ENCODE results near the gene CD1E. TPM values are rescaled to one million over a fixed set of nuclear protein-coding genes. Genes with fewer than 3 reads are reported as not detected.

The CD1E gene
- not detected for total RNA-seq

DNA sequence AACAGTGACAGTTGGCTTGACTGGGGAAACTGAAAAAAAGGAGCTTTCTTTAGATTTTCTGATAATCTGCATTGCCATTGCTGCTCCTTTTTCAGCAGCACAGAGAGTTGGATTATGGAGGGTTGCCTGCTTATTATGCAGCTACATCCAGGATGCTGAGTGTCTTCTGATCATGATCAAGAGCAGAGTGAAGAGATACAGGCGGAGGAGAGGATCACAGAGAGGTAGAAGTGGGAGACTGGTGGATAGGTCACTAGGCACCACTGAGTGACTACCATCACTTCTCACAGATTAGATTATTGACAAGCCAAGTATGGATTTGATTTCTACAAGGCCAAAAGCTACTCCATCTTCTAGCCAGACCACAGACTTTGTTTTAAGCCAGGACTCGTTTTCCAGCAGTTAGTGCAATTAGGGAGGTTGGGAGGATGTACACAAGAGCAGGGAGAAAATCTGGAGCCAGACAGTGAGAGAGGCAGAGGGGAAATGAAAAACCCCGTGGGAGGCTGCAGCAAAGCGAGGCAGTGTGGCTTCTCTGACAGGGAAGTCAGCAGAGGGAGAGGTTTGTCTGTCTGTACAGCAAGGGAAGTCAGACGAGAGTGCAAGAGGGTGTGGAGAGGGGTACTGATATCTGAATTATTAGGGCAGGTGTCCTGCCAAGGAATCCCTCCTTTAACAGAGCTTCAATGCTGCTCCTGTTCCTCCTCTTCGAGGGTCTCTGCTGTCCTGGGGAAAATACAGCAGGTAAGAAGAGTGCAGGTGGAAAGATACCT, at the start of gene CD1E:
CD1E (plus strand) TSS at position 592 of the 773 bp plus-strand sequence; CDS start at position 687, 95 bp downstream.
- no peaks in the 10 kb centered on the region for H3K36me3 Mint-ChIP-seq
- H3K27ac Mint-ChIP-seq, result no peak within 1 kb of the TSS
- no peak for DNase-seq
- no peaks in the 10 kb centered on the region for H3K4me1 Mint-ChIP-seq
- no peak for ATAC-seq (ENCODE audit: low read depth)
- H3K9me3 Mint-ChIP-seq, result no peaks in the 10 kb centered on the region
- no peak within 1 kb of the TSS for H3K4me3 Mint-ChIP-seq
- POLR2A ChIA-PET, result no interaction called here
- peaks cover 21% of the 10 kb centered on the region for H3K27me3 Mint-ChIP-seq

DNA sequence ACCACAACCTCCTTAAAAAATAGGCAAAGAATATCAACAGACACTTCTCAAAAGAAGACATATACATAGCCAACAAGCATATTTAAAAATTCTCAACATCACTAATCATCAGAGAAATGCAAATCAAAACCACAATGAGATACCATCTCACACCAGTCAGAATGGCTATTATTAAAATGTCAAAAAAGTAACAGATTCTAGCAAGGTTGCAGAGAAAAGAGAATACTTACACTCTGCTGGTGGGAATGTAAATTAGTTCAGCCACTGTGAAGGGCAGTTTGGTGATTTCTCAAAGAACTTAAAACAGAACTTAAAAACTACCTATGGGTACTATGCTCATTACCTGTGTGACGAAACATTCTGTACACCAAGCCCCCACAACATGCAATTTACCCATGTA, 43.1 kb upstream of the CD1E start:
- H3K27me3 Mint-ChIP-seq, result no peaks in the 10 kb centered on the region
- no peak overlapping the region for H3K4me3 Mint-ChIP-seq
- no peak overlapping the region for H3K27ac Mint-ChIP-seq
- no peaks in the 10 kb centered on the region for H3K4me1 Mint-ChIP-seq
- peaks cover 3% of the 10 kb centered on the region for H3K9me3 Mint-ChIP-seq
- no peaks in the 10 kb centered on the region for H3K36me3 Mint-ChIP-seq
- POLR2A ChIA-PET, result no interaction called here
- ATAC-seq (ENCODE audit: low read depth) (no peak), DNase-seq (no peak)

DNA sequence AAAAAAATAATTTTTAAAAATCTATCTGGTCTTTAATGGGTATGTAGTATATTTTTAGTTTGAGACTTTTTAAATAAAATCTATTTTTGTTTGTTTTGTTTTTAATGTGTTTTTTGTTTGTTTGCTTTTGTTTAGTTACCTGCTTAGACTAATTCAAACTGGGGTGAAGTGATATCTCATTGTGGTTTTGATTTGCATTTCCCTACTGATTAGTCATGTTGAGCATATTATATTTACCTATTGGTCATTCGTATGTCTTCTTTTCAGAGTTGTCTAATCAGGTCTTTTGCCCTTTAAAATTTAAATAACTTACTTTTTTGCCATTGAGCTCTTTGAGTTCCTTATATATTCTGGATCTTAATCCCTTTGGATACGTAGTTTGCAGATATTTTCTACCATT, 42.6 kb upstream of the CD1E start:
- Mint-ChIP-seq H3K4me3 (no peak overlapping the region), H3K9me3 (peaks cover 3% of the 10 kb centered on the region), H3K4me1 (no peaks in the 10 kb centered on the region), H3K36me3 (no peaks in the 10 kb centered on the region), H3K27ac (no peak overlapping the region), H3K27me3 (no peaks in the 10 kb centered on the region)
- ATAC-seq (ENCODE audit: low read depth) (no peak), DNase-seq (no peak)
- POLR2A ChIA-PET, result no interaction called here

DNA sequence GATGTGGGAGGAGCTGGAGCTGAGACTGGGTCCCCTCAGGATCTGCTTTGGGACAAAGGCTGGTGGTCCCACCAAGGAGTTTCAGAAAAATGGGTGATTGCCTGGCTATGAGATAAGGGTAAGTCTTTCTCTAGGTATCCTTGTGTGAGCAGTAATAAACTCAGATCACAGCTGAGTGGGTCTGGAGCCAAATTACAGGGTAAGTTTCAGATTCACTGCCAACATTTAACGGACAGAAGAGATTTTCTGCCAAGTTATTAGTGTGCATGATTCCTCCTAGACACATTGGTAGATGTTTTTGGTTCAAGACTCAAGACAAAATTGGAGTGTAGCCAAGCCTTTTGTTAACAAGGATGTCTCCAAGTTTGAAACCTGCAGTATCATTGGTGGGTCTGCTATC, 29.8 kb upstream of the CD1E start:
- ATAC-seq (ENCODE audit: low read depth) (no peak), DNase-seq (no peak)
- Mint-ChIP-seq H3K9me3 (no peaks in the 10 kb centered on the region), H3K27me3 (peaks cover 4% of the 10 kb centered on the region), H3K27ac (no peak overlapping the region), H3K4me1 (no peaks in the 10 kb centered on the region), H3K4me3 (no peak overlapping the region), H3K36me3 (peaks cover 1% of the 10 kb centered on the region)
- POLR2A ChIA-PET, result no interaction called here

DNA sequence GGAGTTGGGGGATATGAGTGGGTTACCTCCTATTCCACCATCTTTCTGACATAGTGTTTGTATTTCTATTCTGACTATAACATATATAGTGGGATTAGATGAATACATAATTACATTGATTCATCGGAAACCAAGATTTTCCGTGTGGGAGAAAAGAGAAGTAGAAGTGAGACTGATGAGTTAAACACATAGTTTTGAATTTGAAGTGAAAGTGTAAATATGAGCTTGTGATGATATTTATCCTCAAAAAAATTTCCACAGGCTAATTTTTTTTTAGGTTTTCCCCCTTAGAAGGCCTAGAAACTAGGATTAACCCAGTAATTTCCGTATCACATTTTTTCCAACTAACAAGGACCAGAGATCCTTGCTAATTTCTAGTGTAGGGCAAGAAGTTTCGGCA, 29.3 kb upstream of the CD1E start:
- no peak overlapping the region for H3K4me3 Mint-ChIP-seq
- H3K27ac Mint-ChIP-seq, result no peak overlapping the region
- no peaks in the 10 kb centered on the region for H3K4me1 Mint-ChIP-seq
- POLR2A ChIA-PET, result no interaction called here
- no peak for ATAC-seq (ENCODE audit: low read depth)
- peaks cover 4% of the 10 kb centered on the region for H3K27me3 Mint-ChIP-seq
- H3K9me3 Mint-ChIP-seq, result no peaks in the 10 kb centered on the region
- DNase-seq, result no peak
- peaks cover 1% of the 10 kb centered on the region for H3K36me3 Mint-ChIP-seq

DNA sequence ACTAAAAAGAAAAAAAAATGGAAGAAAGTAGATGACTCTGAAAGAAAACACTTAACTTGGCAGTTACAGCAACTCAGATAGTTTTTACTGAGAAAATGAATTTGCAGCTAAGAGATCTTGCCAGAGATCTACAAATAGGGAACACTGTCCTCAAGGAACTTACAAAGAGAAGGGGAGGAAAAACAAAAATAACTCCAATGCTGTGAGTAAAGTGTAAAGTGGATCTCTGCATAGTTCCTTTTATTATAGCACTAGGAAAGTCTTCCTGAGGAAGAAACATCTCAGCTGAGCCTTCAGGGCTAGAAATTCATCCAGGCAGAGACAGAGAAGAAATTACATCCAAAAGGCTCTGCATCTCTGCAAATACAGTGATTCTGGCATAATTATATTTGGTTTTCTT, 26.2 kb upstream of the CD1E start:
- ATAC-seq (ENCODE audit: low read depth) (no peak), DNase-seq (no peak)
- no peaks in the 10 kb centered on the region for H3K36me3 Mint-ChIP-seq
- H3K4me1 Mint-ChIP-seq, result no peaks in the 10 kb centered on the region
- POLR2A ChIA-PET, result no interaction called here
- H3K9me3 Mint-ChIP-seq, result no peaks in the 10 kb centered on the region
- no peaks in the 10 kb centered on the region for H3K27me3 Mint-ChIP-seq
- H3K4me3 Mint-ChIP-seq, result no peak overlapping the region
- H3K27ac Mint-ChIP-seq, result no peak overlapping the region

DNA sequence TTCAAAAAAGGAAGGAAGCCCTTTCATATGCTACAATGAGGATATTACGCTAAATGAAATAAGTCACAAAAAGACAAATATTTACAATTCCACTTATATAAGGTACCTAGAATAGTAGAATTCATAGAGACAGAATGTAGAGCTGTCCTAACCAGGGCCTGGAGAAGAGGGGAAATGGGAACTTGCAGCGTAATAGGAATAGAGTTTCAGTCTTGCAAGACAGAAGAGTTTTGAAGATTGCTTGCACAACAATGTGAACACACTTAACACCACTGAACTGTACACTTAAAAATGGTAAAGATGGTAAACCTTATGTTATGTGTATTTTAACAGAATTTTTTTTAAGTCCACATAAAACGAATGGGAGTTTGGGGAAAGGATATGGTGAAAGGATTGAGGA, 25.3 kb upstream of the CD1E start:
- POLR2A ChIA-PET, result no interaction called here
- H3K9me3 Mint-ChIP-seq, result no peaks in the 10 kb centered on the region

DNA sequence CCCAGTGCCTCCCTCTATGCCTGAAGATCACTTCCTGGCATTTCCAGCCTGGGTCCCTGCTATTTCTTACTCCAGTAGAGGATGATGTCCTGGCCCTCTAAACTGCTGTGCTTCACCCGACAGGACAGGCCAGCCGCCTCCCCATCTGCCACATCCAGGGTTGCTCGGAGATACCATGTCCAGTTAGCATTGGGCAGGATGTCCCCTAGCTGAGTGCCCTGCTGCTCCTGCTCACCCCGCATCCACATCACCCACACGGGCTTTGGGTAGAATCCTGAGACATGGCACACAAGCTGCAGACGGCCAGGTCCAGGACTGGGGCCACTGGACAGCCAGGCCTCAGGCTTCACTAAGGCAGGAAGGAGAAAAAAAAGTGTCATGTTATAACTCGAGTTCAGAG, 24.4 kb upstream of the CD1E start:
- no peak for ATAC-seq (ENCODE audit: low read depth)
- Mint-ChIP-seq H3K27me3 (peaks cover under 1% of the 10 kb centered on the region), H3K4me1 (peaks cover 7% of the 10 kb centered on the region), H3K27ac (no peak overlapping the region), H3K4me3 (no peak overlapping the region), H3K9me3 (no peaks in the 10 kb centered on the region), H3K36me3 (no peaks in the 10 kb centered on the region)
- DNase-seq, result no peak
- POLR2A ChIA-PET, result no interaction called here

More for the DNA sequence above, 25.3 kb upstream of the CD1E start:
- ATAC-seq (ENCODE audit: low read depth) (no peak), DNase-seq (no peak)
- H3K4me3 Mint-ChIP-seq, result no peak overlapping the region
- peaks cover 3% of the 10 kb centered on the region for H3K4me1 Mint-ChIP-seq
- no peak overlapping the region for H3K27ac Mint-ChIP-seq
- H3K36me3 Mint-ChIP-seq, result no peaks in the 10 kb centered on the region
- H3K27me3 Mint-ChIP-seq, result no peaks in the 10 kb centered on the region

DNA sequence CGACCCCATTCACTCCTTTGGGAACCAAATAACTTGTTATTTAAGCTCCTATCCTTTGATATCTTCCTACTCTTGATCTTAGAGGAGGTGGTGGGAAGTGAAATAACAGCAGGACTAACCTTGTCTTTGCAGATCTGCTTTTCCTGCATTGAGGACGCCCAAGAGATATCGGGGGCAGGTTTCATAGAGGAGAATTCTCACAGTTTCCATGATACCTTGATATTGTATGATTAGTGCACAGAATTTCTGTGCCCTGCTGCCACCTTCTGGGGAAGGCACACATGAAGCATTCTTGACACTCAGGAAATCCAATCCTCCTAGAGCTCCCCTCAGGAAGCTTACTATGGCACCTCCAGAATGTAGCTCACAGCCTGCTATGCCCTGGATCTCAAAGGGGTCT, 24.0 kb upstream of the CD1E start:
- Mint-ChIP-seq H3K9me3 (no peaks in the 10 kb centered on the region), H3K36me3 (no peaks in the 10 kb centered on the region), H3K4me1 (peaks cover 10% of the 10 kb centered on the region), H3K27ac (no peak overlapping the region), H3K27me3 (peaks cover 3% of the 10 kb centered on the region), H3K4me3 (no peak overlapping the region)
- ATAC-seq (ENCODE audit: low read depth) (no peak), DNase-seq (no peak)
- POLR2A ChIA-PET, result no interaction called here

DNA sequence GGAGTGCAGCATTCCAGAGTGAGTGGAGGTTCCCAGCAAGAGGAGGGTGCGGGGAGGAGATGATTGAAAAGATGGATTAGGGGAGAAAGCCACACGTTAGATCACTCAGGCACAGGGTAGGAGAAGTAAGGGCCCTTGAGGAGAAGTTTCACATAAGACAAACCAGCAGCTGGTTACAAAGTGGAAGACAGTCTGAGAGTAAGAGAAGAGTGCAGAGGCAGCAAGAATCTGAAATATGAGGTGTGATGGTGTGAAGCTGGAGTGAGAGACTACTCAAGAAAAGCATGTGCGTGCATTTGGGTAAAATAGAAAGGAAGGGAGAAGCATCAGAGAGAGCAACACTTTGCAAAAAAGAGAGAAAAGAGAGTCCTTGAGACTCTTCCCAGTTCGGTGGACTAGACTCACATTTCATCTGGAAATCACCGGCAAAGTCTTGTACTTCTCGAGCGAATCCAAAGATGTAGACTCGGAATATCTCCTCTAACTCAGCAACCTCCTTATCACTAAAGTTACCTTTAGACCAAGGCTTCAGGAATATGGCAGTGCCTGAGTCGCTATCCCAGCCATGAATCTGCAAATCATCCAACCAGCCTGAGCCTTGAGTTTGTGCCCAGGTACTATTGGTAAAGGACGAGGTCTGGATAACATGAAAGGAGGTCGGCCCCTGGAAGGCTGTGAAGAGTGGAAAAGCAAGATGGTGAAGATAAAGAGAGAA, 23.1 kb upstream of the CD1E start:
- peaks cover 10% of the 10 kb centered on the region for H3K4me1 Mint-ChIP-seq
- peaks cover 3% of the 10 kb centered on the region for H3K27me3 Mint-ChIP-seq
- POLR2A ChIA-PET, result no interaction called here
- no peaks in the 10 kb centered on the region for H3K36me3 Mint-ChIP-seq
- no peak overlapping the region for H3K27ac Mint-ChIP-seq
- H3K9me3 Mint-ChIP-seq, result no peaks in the 10 kb centered on the region
- no peak for DNase-seq
- H3K4me3 Mint-ChIP-seq, result no peak overlapping the region
- ATAC-seq (ENCODE audit: low read depth), result no peak

DNA sequence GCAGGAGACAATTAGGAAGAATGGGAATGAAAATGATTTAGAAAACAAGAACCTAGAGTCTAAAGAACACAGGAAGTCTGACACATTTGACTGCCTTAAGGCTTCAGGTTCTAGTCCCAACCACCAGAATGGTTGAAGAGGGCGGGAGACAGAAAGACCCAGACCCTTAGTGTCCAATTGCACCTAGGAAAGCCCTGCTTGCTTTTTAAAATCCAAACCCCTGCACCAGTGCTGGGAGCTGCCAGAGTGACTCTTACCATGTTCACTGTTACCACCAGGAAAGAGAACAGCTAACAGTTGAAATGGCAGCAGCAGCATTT, 22.6 kb upstream of the CD1E start:
- H3K36me3 Mint-ChIP-seq, result no peaks in the 10 kb centered on the region
- no peak overlapping the region for H3K27ac Mint-ChIP-seq
- peaks cover 10% of the 10 kb centered on the region for H3K4me1 Mint-ChIP-seq
- no peaks in the 10 kb centered on the region for H3K9me3 Mint-ChIP-seq
- H3K27me3 Mint-ChIP-seq, result peaks cover 3% of the 10 kb centered on the region
- H3K4me3 Mint-ChIP-seq, result no peak overlapping the region
- POLR2A ChIA-PET, result no interaction called here
- no peak for ATAC-seq (ENCODE audit: low read depth)
- DNase-seq, result no peak

DNA sequence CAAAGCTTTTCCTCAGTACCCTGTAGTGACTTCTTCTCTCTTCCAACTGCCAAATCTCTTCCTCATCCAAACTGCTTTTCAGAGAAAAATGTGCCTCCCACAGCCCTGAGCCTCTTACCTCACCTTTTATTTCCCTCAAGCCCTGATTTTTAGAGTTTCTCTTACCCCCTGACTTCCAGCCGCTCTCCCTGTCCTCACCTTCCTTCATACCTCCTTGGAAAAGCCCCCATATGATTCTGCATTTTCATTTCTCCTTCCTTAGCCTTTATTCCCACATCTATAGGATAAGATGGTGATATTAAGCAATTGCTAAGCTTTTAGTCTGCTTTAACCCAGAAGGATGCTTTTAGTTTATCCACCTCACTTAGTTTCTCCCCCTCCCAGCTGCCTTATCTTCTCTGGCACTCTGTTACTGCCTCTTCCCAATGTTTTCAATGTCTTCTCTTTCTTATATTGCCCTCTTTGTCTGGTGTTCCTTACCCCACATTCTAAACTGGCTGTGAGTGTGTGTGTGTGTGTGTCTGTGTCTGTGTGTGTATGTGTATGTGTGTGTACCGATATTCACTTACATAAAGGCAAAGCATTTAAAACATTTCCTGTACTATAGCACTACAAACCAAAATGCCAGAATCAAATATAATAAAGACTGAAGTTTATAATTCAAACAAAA, 22.1 kb upstream of the CD1E start, which contains the start of gene CD1B:
CD1B (minus strand) TSS at position 51 of the 670 bp plus-strand sequence. CDS start 108 bp downstream, outside the sequence.
- H3K27me3 Mint-ChIP-seq, result peaks cover 3% of the 10 kb centered on the region
- no peak within 1 kb of the TSS for H3K27ac Mint-ChIP-seq
- POLR2A ChIA-PET, result no interaction called here
- H3K36me3 Mint-ChIP-seq, result no peaks in the 10 kb centered on the region
- ATAC-seq (ENCODE audit: low read depth) (no peak), DNase-seq (no peak)
- H3K4me3 Mint-ChIP-seq, result no peak within 1 kb of the TSS
- peaks cover 10% of the 10 kb centered on the region for H3K4me1 Mint-ChIP-seq
- no peaks in the 10 kb centered on the region for H3K9me3 Mint-ChIP-seq

DNA sequence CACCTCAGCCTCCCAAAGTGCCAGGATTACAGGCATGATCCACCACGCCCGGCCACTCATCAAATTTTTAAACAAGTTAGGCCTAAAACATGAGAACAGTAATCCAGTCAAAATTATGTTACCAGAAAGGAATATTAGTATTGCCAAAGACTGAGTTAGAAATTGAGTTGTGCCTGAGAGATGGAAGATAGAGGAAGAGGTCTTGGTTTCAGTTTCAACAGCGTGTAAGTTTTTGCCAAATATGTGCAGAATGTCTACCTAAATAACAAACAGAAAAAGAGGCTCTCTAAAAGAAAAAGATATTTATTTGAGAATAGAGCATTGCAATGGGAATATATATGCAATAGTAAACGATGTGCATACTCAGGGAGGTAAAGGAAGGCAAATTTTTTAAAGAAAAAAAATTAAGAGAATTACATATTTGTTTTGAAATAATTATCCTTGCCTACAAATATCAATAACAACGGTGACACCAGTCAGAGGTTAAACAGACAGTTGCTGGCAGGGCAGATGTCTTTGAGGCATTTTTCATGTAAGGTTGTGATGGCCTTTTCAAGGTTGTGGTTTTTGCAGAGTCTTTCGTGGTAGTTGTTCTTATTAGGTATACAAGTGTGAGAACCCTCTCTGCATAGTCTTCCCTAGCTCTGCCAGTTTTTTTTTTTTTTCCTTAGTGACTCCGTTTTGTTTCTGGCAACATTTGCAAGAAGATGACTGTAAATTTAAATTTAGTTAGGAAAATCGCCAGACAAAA, 20.1 kb upstream of the CD1E start:
- peaks cover 10% of the 10 kb centered on the region for H3K4me1 Mint-ChIP-seq
- POLR2A ChIA-PET, result no interaction called here
- H3K4me3 Mint-ChIP-seq, result no peak overlapping the region
- H3K27me3 Mint-ChIP-seq, result peaks cover 3% of the 10 kb centered on the region
- peaks cover 1% of the 10 kb centered on the region for H3K9me3 Mint-ChIP-seq
- DNase-seq, result no peak
- ATAC-seq (ENCODE audit: low read depth), result no peak
- no peaks in the 10 kb centered on the region for H3K36me3 Mint-ChIP-seq
- no peak overlapping the region for H3K27ac Mint-ChIP-seq

Measured in activated naive CD8-positive, alpha-beta T cell treated with anti-CD3 and anti-CD28 coated beads, Interleukin-2, amount 10 ng/mL, durations not matched to agents 7 days and 5 days (primary cell).